GM23248 (cell line): Measurements from ENCODE around the gene ANLN.

Source experiments
- EZH2 ChIP-seq: fragments of 200-600 bp; sonication (generic); IDR thresholded peaks from 2 replicates; pipeline ENCODE4 v1.6.1; 2018; ENCODE audit warnings: antibody characterized with exemption, mild to moderate bottlenecking; ENCODE audit not compliant: insufficient read depth, poor library complexity, severe bottlenecking
- EZH2phosphoT487 ChIP-seq: fragments of 200-600 bp; sonication (generic); IDR thresholded peaks from 2 replicates; pipeline ENCODE4 v1.6.1; 2018; ENCODE audit warnings: antibody characterized with exemption, moderate library complexity, mild to moderate bottlenecking, low read depth; ENCODE audit not compliant: insufficient read depth

- TF ChIP-seq EZH2phosphoT487 (no peak), EZH2 (no peak)
These were observed 51.8 kb downstream of the ANLN start for GRCh38 chr7:36441344-36442022.
